Activated CD4-positive, alpha-beta T cell treated with anti-CD3 and anti-CD28 coated beads, Interleukin-2, amount 10 ng/mL, durations not matched to agents 7 days and 5 days (primary cell): Measurements from ENCODE around the gene IL1B. TPM values are rescaled to one million over a fixed set of nuclear protein-coding genes. Genes with fewer than 3 reads are reported as not detected.

Experiments used
- total RNA-seq, 2 experiments: library from RNA; stranded (reverse); gene quantifications; one replicate each; pipeline ENCODE4 v1.2.3, GENCODE V29; 2021

IL1B gene
- total RNA-seq, 2 experiments from 2014 or later, result not detected

Other genes starting within 250 kb of the IL1B start
- gene SLC20A1, start 190.8 kb downstream of the IL1B start, total RNA-seq, result 100 to 1,000 TPM; 165 to 167 TPM
- not detected for gene NT5DC4, start 115.8 kb downstream of the IL1B start, total RNA-seq
- gene CKAP2L, start 72.2 kb downstream of the IL1B start, total RNA-seq, result 10 to 100 TPM; 59.1 to 78.1 TPM
- under 1 TPM; 0.17 to 0.21 TPM for gene IL1A, start 52.3 kb downstream of the IL1B start, total RNA-seq
- gene IL37, start 74.4 kb upstream of the IL1B start, total RNA-seq, result not detected
- gene IL36G, start 141.2 kb upstream of the IL1B start, total RNA-seq, result not detected
- not detected for gene IL36A, start 168.7 kb upstream of the IL1B start, total RNA-seq
- gene IL36B, start 216.1 kb upstream of the IL1B start, total RNA-seq, result not detected
- not detected for gene IL36RN, start 222.4 kb upstream of the IL1B start, total RNA-seq
- gene IL1F10, start 231.2 kb upstream of the IL1B start, total RNA-seq, result not detected